Liver (tissue), 9 donors: ENCODE data around the gene NDUFAF8. TPM values are rescaled to one million over a fixed set of nuclear protein-coding genes. Genes with fewer than 3 reads are reported as not detected.

Source experiments
- DNase-seq: peaks from one replicate; pipeline ENCODE4 v3.0.0-alpha.2; 2017; ENCODE audit warnings: low spot score
- H3K27ac ChIP-seq, 2 donors: one replicate each; pipeline ENCODE4 v1.7.0; 2013; ENCODE audit warnings: inconsistent platforms in 2 of 2, low read length in 2 of 2, control low read depth in 1 of 2, low read depth in 1 of 2, mild to moderate bottlenecking in 1 of 2
- H3K27me3 ChIP-seq, 4 donors: one replicate each; pipeline versions ENCODE4 v1.6.1 to v1.7.0; 2013; ENCODE audit warnings: low read length in 3 of 4, inconsistent platforms in 1 of 4, mild to moderate bottlenecking in 1 of 4, moderate library complexity in 1 of 4; ENCODE audit not compliant: control insufficient read depth in 4 of 4, insufficient read depth in 4 of 4
- H3K36me3 ChIP-seq, 4 donors: one replicate each; pipeline versions ENCODE4 v1.6.1 to v1.7.0; 2013; ENCODE audit warnings: low read length in 3 of 4, mild to moderate bottlenecking in 3 of 4, low read depth in 1 of 4, moderate library complexity in 1 of 4; ENCODE audit not compliant: control insufficient read depth in 4 of 4, insufficient read depth in 3 of 4
- H3K4me1 ChIP-seq, 4 donors: one replicate each; pipeline versions ENCODE4 v1.6.1 to v1.7.0; 2013; ENCODE audit warnings: low read length in 3 of 4, mild to moderate bottlenecking in 3 of 4, moderate library complexity in 1 of 4; ENCODE audit not compliant: control insufficient read depth in 4 of 4, insufficient read depth in 4 of 4
- H3K4me3 ChIP-seq, 3 donors: one replicate each; pipeline versions ENCODE4 v1.6.1 to v1.7.0; 2013; ENCODE audit warnings: low read length in 3 of 3, control low read depth in 1 of 3, low read depth in 1 of 3, mild to moderate bottlenecking in 1 of 3
- H3K9ac ChIP-seq, 2 donors: one replicate each; pipeline ENCODE4 v1.7.0; 2013; ENCODE audit warnings: low read length in 2 of 2, mild to moderate bottlenecking in 2 of 2, moderate library complexity in 2 of 2, control low read depth in 1 of 2, low read depth in 1 of 2
- H3K9me3 ChIP-seq, 4 donors: one replicate each; pipeline versions ENCODE4 v1.6.1 to v1.7.0; 2013; ENCODE audit warnings: low read length in 3 of 4; ENCODE audit not compliant: control insufficient read depth in 4 of 4
- ATF3 ChIP-seq: IDR thresholded peaks from 2 replicates; pipeline ENCODE4 v1.6.1; 2016; ENCODE audit warnings: antibody characterized with exemption
- CTCF ChIP-seq: fragments of 150-350 bp; IDR thresholded peaks from 2 replicates; pipeline ENCODE4 v1.5.1; 2017; ENCODE audit warnings: improper control_type of control experiment, low read depth, low read length; ENCODE audit not compliant: missing input control
- EGR1 ChIP-seq, 2 donors: IDR thresholded peaks; 2 replicates each; pipeline ENCODE4 v1.6.1; 2016 to 2018; ENCODE audit warnings: antibody characterized with exemption in 2 of 2, low read depth in 2 of 2
- FOXA1 ChIP-seq: IDR thresholded peaks from 2 replicates; pipeline ENCODE4 v1.6.1; 2016; ENCODE audit warnings: antibody characterized with exemption
- FOXA2 ChIP-seq: IDR thresholded peaks from 2 replicates; pipeline ENCODE4 v1.6.1; 2016; ENCODE audit warnings: antibody characterized with exemption
- GABPA ChIP-seq, 2 donors: IDR thresholded peaks in 1 of 2; conservative IDR thresholded peaks in 1 of 2; 2 replicates each; pipeline ENCODE4 v1.6.1; 2016; ENCODE audit warnings: antibody characterized with exemption in 2 of 2, mild to moderate bottlenecking in 1 of 2, moderate library complexity in 1 of 2
- HNF4A ChIP-seq, 2 donors: conservative IDR thresholded peaks; 2 replicates each; pipeline ENCODE4 v1.6.1; 2016; ENCODE audit warnings: antibody characterized with exemption in 2 of 2, mild to moderate bottlenecking in 2 of 2
- HNF4G ChIP-seq: IDR thresholded peaks from 2 replicates; pipeline ENCODE4 v1.6.1; 2016; ENCODE audit warnings: antibody characterized with exemption
- JUND ChIP-seq, 2 donors: IDR thresholded peaks; 2 replicates each; pipeline ENCODE4 v1.6.1; 2016; ENCODE audit warnings: antibody characterized with exemption in 2 of 2
- MAX ChIP-seq: IDR thresholded peaks from 2 replicates; pipeline ENCODE4 v1.6.1; 2016; ENCODE audit warnings: antibody characterized with exemption
- NR2F2 ChIP-seq: IDR thresholded peaks from 2 replicates; pipeline ENCODE4 v1.6.1; 2016; ENCODE audit warnings: antibody characterized with exemption
- RAD21 ChIP-seq, 2 donors: IDR thresholded peaks; 2 replicates each; pipeline ENCODE4 v1.6.1; 2016; ENCODE audit warnings: antibody characterized with exemption in 2 of 2, mild to moderate bottlenecking in 2 of 2
- REST ChIP-seq: IDR thresholded peaks from 2 replicates; pipeline ENCODE4 v1.6.1; 2016; ENCODE audit warnings: antibody characterized with exemption, mild to moderate bottlenecking
- RXRA ChIP-seq, 2 donors: IDR thresholded peaks; 2 replicates each; pipeline ENCODE4 v1.6.1; 2017 to 2018; ENCODE audit warnings: antibody characterized with exemption in 2 of 2, mild to moderate bottlenecking in 1 of 2
- SP1 ChIP-seq: IDR thresholded peaks from 2 replicates; pipeline ENCODE4 v1.6.1; 2018; ENCODE audit warnings: antibody characterized with exemption, mild to moderate bottlenecking
- TAF1 ChIP-seq: conservative IDR thresholded peaks from 2 replicates; pipeline ENCODE4 v1.6.1; 2016; ENCODE audit warnings: antibody characterized with exemption, mild to moderate bottlenecking
- YY1 ChIP-seq: IDR thresholded peaks from 2 replicates; pipeline ENCODE4 v1.6.1; 2016; ENCODE audit warnings: antibody characterized with exemption, mild to moderate bottlenecking
- ZBTB33 ChIP-seq: IDR thresholded peaks from 2 replicates; pipeline ENCODE4 v1.6.1; 2016; ENCODE audit warnings: antibody characterized with exemption
- WGBS: extraction: QIAGEN DNeasy Blood & Tissue Kit; methylation state at CpG from one replicate; pipeline ENCODE4 v1.1.7; 2013; 5-methylcytosine and 5-hydroxymethylcytosine counted together
- polyA plus RNA-seq, 2 donors: library from polyadenylated mRNA; stranded (reverse) in 1 of 2; unstranded in 1 of 2; fragments of 200-250 nt in 1 of 2; fragments of >200 nt in 1 of 2; fragmentation: Nextera tagmentation in 1 of 2; extraction: Ambion mirVana in 1 of 2; gene quantifications; one replicate each; pipeline versions ENCODE4 v1.2.1 to v1.2.3, GENCODE V29; 2013 to 2015
- total RNA-seq, 2 donors: library from RNA; depleted of rRNA; stranded (reverse); fragments of >200 nt; gene quantifications; one replicate each; pipeline ENCODE4 v1.2.3, GENCODE V29; 2014
- donor health status: healthy.
- donor health status: healthy.
- donor health status: healthy.
- donor health status: healthy.
- donor health status: healthy.

NDUFAF8 gene
- total and polyA plus RNA-seq, 4 donors, result 8.3 to 67.4 (median 15.5) TPM

- H3K36me3 ChIP-seq, result peaks cover 0 to 29% (median 19%) of the 10 kb centered on the region in 4 donors
These were observed 12.7 kb downstream of the NDUFAF8 start for GRCh38 chr17:81251709-81252301.

More at GRCh38 chr17:81251709-81252301, 12.7 kb downstream of the NDUFAF8 start:
- Histone ChIP-seq H3K4me3 (no peak overlapping the region), H3K27me3 (no peaks in the 10 kb centered on the region), H3K9ac (no peak overlapping the region), H3K4me1 (peaks cover 0 to 4% (median 0%) of the 10 kb centered on the region in 4 donors), H3K9me3 (no peaks in the 10 kb centered on the region), H3K27ac (no peak overlapping the region)
- 84% methylated on average over 29 of the region's 29 CpGs for WGBS
- TF ChIP-seq GABPA (IDR thresholded peaks at IDR 0.05 in 1 of 2, conservative IDR thresholded peaks at IDR 0.05 in 1 of 2) (no peak), ATF3 (no peak), RXRA (IDR thresholded peaks at IDR 0.05) (no peak), JUND (IDR thresholded peaks at IDR 0.05) (no peak), MAX (no peak), FOXA1 (no peak), HNF4A (conservative IDR thresholded peaks at IDR 0.05) (no peak), EGR1 (IDR thresholded peaks at IDR 0.05; ENCODE audit: low read depth in 2 of 2) (no peak), TAF1 (no peak), YY1 (no peak), ZBTB33 (no peak), HNF4G (no peak), NR2F2 (no peak), CTCF (no peak), FOXA2 (no peak), REST (no peak), RAD21 (IDR thresholded peaks at IDR 0.05) (no peak), SP1 (no peak)
- no peak for DNase-seq
